Caco-2 (cell line): Measurements from ENCODE around the gene CFAP43. TPM values are rescaled to one million over a fixed set of nuclear protein-coding genes. Genes with fewer than 3 reads are reported as not detected.

Experiments
- BruUV-seq: library from RNA; stranded (reverse); fragments of 400-500 nt; replicated peaks from 2 replicates; lab custom pipeline; 2021; lab: Mats Ljungman, UMichigan
- CTCF ChIA-PET: fragments of 300-600 bp; sonication (Branson Sonifier 250); formaldehyde crosslinking; loops from one replicate; lab custom pipeline; 2022; ENCODE audit warnings: antibody characterized with exemption; lab: Charles Lee
- POLR2A ChIA-PET: fragments of 300-600 bp; sonication (Branson Sonifier 250); formaldehyde crosslinking; loops from one replicate; lab custom pipeline; 2022; ENCODE audit warnings: antibody characterized with exemption; lab: Charles Lee
- DNase-seq, 2 experiments: peaks; one replicate each; pipeline versions ENCODE4 v3.0.0 to v3.0.0-alpha.2; 2020 to 2022
- H3K27me3 ChIP-seq: replicated peaks from 2 replicates; pipeline ENCODE4 v1.6.0; 2011; ENCODE audit warnings: low read length; ENCODE audit not compliant: control insufficient read depth, insufficient read depth
- H3K36me3 ChIP-seq: 2 replicates; pipeline ENCODE4 v1.5.1; 2011; ENCODE audit warnings: low read length; ENCODE audit not compliant: control insufficient read depth, insufficient read depth
- H3K4me1 ChIP-seq: fragments of 250-450 bp; sonication (Bioruptor Pico); 2 replicates; pipeline ENCODE4 v1.5.1; 2020; ENCODE audit warnings: mild to moderate bottlenecking
- H3K4me3 ChIP-seq: 2 replicates; pipeline ENCODE4 v1.5.1; 2011; ENCODE audit warnings: low read depth, mild to moderate bottlenecking, control low read depth, low read length
- H3K9me3 ChIP-seq: fragments of 250-450 bp; sonication (Bioruptor Pico); 2 replicates; pipeline ENCODE4 v1.5.1; 2020; ENCODE audit warnings: mild to moderate bottlenecking, moderate library complexity
- H3K27ac Mint-ChIP-seq: one replicate; pipeline ENCODE4 v1.8.0; 2022; ENCODE audit warnings: mixed read lengths; ENCODE audit not compliant: unreplicated experiment
- H3K27me3 Mint-ChIP-seq: one replicate; pipeline ENCODE4 v1.8.0; 2022; ENCODE audit warnings: mixed read lengths; ENCODE audit not compliant: insufficient read depth, unreplicated experiment
- H3K36me3 Mint-ChIP-seq: one replicate; pipeline ENCODE4 v1.8.0; 2022; ENCODE audit warnings: mild to moderate bottlenecking, mixed read lengths; ENCODE audit not compliant: insufficient read depth, unreplicated experiment
- H3K4me1 Mint-ChIP-seq: one replicate; pipeline ENCODE4 v1.8.0; 2022; ENCODE audit warnings: low read depth, mixed read lengths; ENCODE audit not compliant: unreplicated experiment
- H3K4me3 Mint-ChIP-seq: one replicate; pipeline ENCODE4 v1.8.0; 2022; ENCODE audit warnings: mild to moderate bottlenecking, moderate library complexity, mixed read lengths; ENCODE audit not compliant: unreplicated experiment
- H3K9me3 Mint-ChIP-seq: one replicate; pipeline ENCODE4 v1.8.0; 2022; ENCODE audit warnings: mixed read lengths; ENCODE audit not compliant: unreplicated experiment
- intact Hi-C: fragments of 100-400 bp; cut with micrococcal nuclease; formaldehyde crosslinking; loops from one replicate; pipeline ENCODE4 v1.10.0; 2022; ENCODE audit not compliant: unreplicated experiment
- total RNA-seq: library from RNA; stranded (reverse); gene quantifications from 2 replicates; pipeline ENCODE4 v1.2.3, GENCODE V29; 2022
- TF ChIP-seq, protein P1 (sequence below), 2 experiments: fragments of 200-600 bp in 1 of 2; IDR thresholded peaks; 1 replicate in 1 of 2; 2 replicates in 1 of 2; pipeline versions ENCODE4 v1.5.1 to v1.8.0; 2011 to 2022; ENCODE audit warnings: antibody characterized with exemption in 1 of 2, control low read depth in 1 of 2, inconsistent platforms in 1 of 2, low read depth in 1 of 2, low read length in 1 of 2, mild to moderate bottlenecking in 1 of 2, moderate library complexity in 1 of 2; ENCODE audit not compliant: insufficient read depth in 1 of 2, severe bottlenecking in 1 of 2, unreplicated experiment in 1 of 2

The CFAP43 gene
- total RNA-seq, 1 experiment from 2014 or later: 0.52 TPM

DNA sequence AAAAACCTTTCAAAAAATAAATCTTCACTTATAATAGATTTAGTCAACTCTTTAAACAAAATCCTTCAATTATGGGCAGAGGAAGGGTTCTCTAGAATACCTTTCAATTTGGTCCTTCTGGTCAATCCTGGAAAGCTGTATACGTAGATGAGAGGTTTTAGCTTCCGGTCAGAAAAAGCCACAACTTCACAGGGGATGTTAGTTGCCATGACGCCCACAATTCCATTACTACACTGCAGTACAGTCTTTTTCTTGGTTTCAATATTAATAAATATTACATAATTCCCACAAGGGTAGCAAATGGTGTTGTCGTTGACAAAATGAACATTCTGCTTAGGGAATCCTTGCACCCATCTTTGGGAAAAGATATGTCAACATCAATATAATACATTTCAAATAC lies 1.7 kb downstream of the CFAP43 start:
- no peaks in the 10 kb centered on the region for H3K36me3 ChIP-seq
- CTCF ChIA-PET: no interaction called here
- H3K4me1 ChIP-seq: peaks cover 21% of the 10 kb centered on the region
- no peaks in the 10 kb centered on the region for H3K9me3 ChIP-seq
- POLR2A ChIA-PET: interaction anchor here (0.6 kb wide), 1 partner anchor 25 kb away, joined by 5 read pairs; no protein-coding TSS in a partner anchor
- no peaks in the 10 kb centered on the region for H3K27me3 ChIP-seq
- H3K4me3 ChIP-seq: no peak overlapping the region
- no peaks in the 10 kb centered on the region for H3K27me3 Mint-ChIP-seq
- no peak overlapping the region for H3K4me3 Mint-ChIP-seq
- no TSS peak for BruUV-seq
- TF ChIP-seq, protein P1, sequence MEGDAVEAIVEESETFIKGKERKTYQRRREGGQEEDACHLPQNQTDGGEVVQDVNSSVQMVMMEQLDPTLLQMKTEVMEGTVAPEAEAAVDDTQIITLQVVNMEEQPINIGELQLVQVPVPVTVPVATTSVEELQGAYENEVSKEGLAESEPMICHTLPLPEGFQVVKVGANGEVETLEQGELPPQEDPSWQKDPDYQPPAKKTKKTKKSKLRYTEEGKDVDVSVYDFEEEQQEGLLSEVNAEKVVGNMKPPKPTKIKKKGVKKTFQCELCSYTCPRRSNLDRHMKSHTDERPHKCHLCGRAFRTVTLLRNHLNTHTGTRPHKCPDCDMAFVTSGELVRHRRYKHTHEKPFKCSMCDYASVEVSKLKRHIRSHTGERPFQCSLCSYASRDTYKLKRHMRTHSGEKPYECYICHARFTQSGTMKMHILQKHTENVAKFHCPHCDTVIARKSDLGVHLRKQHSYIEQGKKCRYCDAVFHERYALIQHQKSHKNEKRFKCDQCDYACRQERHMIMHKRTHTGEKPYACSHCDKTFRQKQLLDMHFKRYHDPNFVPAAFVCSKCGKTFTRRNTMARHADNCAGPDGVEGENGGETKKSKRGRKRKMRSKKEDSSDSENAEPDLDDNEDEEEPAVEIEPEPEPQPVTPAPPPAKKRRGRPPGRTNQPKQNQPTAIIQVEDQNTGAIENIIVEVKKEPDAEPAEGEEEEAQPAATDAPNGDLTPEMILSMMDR (IDR thresholded peaks at IDR 0.05; ENCODE audit: insufficient read depth in 1 of 2, low read depth in 1 of 2, low read length in 1 of 2, severe bottlenecking in 1 of 2, unreplicated experiment in 1 of 2): no peak
- peak overlapping the region; percentile 96 for H3K27ac Mint-ChIP-seq
- peaks cover 14% of the 10 kb centered on the region for H3K4me1 Mint-ChIP-seq
- intact Hi-C loops: no loop called here
- no peak for DNase-seq
- H3K9me3 Mint-ChIP-seq: no peaks in the 10 kb centered on the region
- peaks cover 11% of the 10 kb centered on the region for H3K36me3 Mint-ChIP-seq

DNA sequence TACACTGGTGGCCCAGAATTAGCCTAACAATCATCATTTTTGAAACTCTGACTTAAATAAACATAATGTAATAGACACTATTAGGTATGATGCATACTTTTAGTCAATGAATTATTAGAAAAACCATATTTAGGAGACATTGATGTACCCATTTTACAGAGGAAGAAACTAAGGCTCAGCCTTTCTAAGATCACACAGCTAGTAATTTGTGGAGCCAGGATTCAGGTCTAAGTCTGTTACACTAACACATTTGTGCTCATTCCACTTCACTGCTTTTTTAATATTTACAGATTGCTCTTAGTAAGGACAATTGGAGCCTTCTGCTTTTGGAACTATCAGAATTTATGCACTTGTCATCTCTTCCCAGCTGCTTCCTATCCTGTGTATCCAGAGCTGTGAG lies 8.9 kb downstream of the CFAP43 start:
- ChIA-PET CTCF (no interaction called here), POLR2A (no interaction called here)
- Histone ChIP-seq H3K36me3 (no peaks in the 10 kb centered on the region), H3K4me1 (peaks cover 20% of the 10 kb centered on the region), H3K4me3 (no peak overlapping the region), H3K27me3 (no peaks in the 10 kb centered on the region), H3K9me3 (no peaks in the 10 kb centered on the region)
- no peaks in the 10 kb centered on the region for H3K9me3 Mint-ChIP-seq
- no peaks in the 10 kb centered on the region for H3K27me3 Mint-ChIP-seq
- intact Hi-C loops: no loop called here
- H3K4me1 Mint-ChIP-seq: no peaks in the 10 kb centered on the region
- no TSS peak for BruUV-seq
- no peak overlapping the region for H3K4me3 Mint-ChIP-seq
- H3K27ac Mint-ChIP-seq: no peak overlapping the region
- no peak for DNase-seq
- H3K36me3 Mint-ChIP-seq: no peaks in the 10 kb centered on the region
- TF ChIP-seq, protein P1 (IDR thresholded peaks at IDR 0.05; ENCODE audit: insufficient read depth in 1 of 2, low read depth in 1 of 2, low read length in 1 of 2, severe bottlenecking in 1 of 2, unreplicated experiment in 1 of 2): no peak

DNA sequence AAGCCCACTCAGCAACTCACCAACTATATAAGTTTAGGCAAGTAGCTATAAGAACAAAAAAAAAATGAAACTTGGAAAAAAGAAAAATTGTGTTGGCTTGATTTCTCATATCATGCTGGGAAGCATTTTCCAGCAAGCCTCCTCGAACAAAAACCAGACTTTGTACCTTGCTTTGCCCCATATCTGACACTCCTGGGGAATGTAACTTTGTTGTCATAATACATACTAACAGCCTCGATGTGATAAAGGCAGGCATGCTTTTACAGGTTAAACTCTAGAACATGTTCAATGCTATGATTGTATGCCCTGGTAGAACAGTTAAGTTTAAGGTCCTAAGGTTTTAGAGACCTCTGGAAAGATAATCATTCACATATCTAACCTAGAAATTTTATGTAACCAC lies 11.6 kb downstream of the CFAP43 start:
- TF ChIP-seq, protein P1 (IDR thresholded peaks at IDR 0.05; ENCODE audit: insufficient read depth in 1 of 2, low read depth in 1 of 2, low read length in 1 of 2, severe bottlenecking in 1 of 2, unreplicated experiment in 1 of 2): no peak
- Histone ChIP-seq H3K36me3 (no peaks in the 10 kb centered on the region), H3K4me1 (peaks cover 20% of the 10 kb centered on the region), H3K27me3 (no peaks in the 10 kb centered on the region), H3K9me3 (no peaks in the 10 kb centered on the region), H3K4me3 (no peak overlapping the region)
- ChIA-PET CTCF (no interaction called here), POLR2A (no interaction called here)
- Mint-ChIP-seq H3K4me3 (no peak overlapping the region), H3K27ac (peak overlapping the region; percentile 50), H3K27me3 (no peaks in the 10 kb centered on the region), H3K4me1 (no peaks in the 10 kb centered on the region), H3K9me3 (no peaks in the 10 kb centered on the region), H3K36me3 (no peaks in the 10 kb centered on the region)
- no TSS peak for BruUV-seq
- peak in 1 of 2 experiments; percentile 40 for DNase-seq
- intact Hi-C loops: no loop called here
